T-helper 1 cell treated with Interleukin-12 subunit alpha and Interleukin-12 subunit beta and Interleukin-4 antibody, amounts not matched to agents 30 μg/mL and 1 μg/mL, for 36 hours (primary cell): ENCODE results near the gene ATF2.

ENCODE experiments used
- H3K27ac Mint-ChIP-seq: one replicate; pipeline ENCODE4 v1.8.0; 2021; ENCODE audit warnings: mild to moderate bottlenecking, mixed read lengths
- H3K27me3 Mint-ChIP-seq: one replicate; pipeline ENCODE4 v1.8.0; 2021; ENCODE audit warnings: low read depth, mixed read lengths
- H3K36me3 Mint-ChIP-seq: one replicate; pipeline ENCODE4 v1.8.0; 2021; ENCODE audit warnings: low read depth, mixed read lengths
- H3K4me1 Mint-ChIP-seq: one replicate; pipeline ENCODE4 v1.8.0; 2021; ENCODE audit warnings: low read depth, mixed read lengths
- H3K4me3 Mint-ChIP-seq: one replicate; pipeline ENCODE4 v1.8.0; 2021; ENCODE audit warnings: mild to moderate bottlenecking, moderate library complexity, mixed read lengths
- H3K9me3 Mint-ChIP-seq: one replicate; pipeline ENCODE4 v1.8.0; 2021; ENCODE audit warnings: mixed read lengths

Gene ATF2

DNA sequence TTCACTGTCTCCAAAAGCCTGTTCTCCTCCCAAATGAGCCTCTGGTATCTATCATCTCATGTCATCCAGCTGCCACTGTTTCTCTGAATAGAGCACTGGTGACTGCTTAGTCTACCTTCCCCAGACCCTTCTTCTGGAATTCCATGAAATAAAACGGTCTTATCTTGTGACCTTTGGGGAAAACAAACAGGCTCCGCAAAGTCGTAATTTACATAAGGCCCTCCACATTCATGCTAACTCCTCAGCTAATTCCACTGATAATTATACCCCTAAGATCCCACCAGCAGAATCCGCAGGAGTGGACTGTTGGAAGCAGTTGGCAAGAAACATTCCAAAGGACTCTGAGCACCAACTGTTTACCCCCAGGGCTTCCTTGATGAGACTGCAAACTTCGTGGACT, 129.0 kb downstream of the ATF2 start:
- Mint-ChIP-seq H3K4me1 (peaks cover 2% of the 10 kb centered on the region), H3K9me3 (no peaks in the 10 kb centered on the region), H3K36me3 (no peaks in the 10 kb centered on the region), H3K4me3 (no peak overlapping the region), H3K27ac (no peak overlapping the region), H3K27me3 (no peaks in the 10 kb centered on the region)

DNA sequence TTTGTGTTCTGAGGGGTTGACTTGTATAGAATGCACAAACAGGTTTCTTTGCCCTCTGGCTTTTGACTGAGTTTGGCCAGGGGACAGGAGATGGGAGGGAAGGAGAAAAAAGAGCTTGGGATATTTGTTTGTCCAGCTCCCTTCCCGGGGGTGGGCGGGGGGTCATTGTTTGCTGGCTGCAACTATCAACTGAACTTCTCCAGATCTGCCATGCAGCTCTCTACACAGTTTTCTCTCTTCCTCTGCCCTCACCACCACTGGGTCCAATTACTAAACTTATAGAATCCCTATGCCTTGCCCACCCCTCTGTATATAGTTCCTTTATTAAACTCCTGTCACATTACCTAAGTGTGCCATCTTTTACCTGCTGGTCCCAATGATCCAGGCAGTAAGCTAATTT, 130.1 kb downstream of the ATF2 start:
- no peaks in the 10 kb centered on the region for H3K36me3 Mint-ChIP-seq
- no peak overlapping the region for H3K27ac Mint-ChIP-seq
- no peaks in the 10 kb centered on the region for H3K27me3 Mint-ChIP-seq
- no peaks in the 10 kb centered on the region for H3K9me3 Mint-ChIP-seq
- H3K4me1 Mint-ChIP-seq = peaks cover 2% of the 10 kb centered on the region
- no peak overlapping the region for H3K4me3 Mint-ChIP-seq

DNA sequence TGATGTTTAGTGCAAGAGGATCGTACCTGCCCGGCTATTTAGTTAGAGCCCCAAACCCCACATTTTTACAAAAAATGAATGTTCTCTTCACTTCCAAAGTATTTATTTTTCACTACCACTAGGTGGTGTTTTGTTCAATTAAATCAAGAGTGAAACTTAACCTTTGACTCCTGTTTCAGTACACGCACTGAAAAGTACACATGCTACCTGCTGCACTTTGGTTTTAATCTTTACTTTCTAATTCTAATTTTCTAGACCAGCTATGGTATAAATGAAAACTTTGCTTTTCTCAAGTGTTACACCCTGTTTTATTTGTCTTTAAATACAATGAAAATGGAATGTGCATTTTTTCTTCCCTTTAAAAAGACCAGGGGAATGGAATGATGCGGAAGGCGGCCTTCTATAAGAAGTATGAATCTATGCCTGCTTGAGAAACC, 131.4 kb downstream of the ATF2 start:
- H3K9me3 Mint-ChIP-seq = no peaks in the 10 kb centered on the region
- H3K4me1 Mint-ChIP-seq = peaks cover 2% of the 10 kb centered on the region
- no peaks in the 10 kb centered on the region for H3K36me3 Mint-ChIP-seq
- no peak overlapping the region for H3K27ac Mint-ChIP-seq
- H3K27me3 Mint-ChIP-seq = no peaks in the 10 kb centered on the region
- no peak overlapping the region for H3K4me3 Mint-ChIP-seq

DNA sequence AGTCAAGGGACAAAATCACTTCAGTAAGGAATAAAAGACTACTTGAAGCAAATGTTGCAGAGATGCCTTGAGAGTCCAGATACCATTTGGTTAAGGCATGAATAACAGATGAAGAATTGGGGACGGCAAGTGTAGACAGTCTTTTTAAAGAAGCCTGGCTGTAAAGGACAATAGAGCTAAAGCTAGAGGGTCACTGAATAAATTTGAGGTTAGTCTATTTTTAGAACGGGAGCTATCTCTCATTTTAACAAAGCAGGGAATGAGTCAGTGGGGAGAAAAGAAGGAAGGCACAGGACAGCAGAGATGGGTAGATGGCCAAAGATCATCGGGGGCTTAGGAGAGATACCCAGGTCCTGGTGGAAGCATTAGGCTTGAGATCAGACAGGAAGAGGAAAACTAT, 132.2 kb downstream of the ATF2 start:
- peaks cover 2% of the 10 kb centered on the region for H3K4me1 Mint-ChIP-seq
- no peak overlapping the region for H3K4me3 Mint-ChIP-seq
- no peaks in the 10 kb centered on the region for H3K36me3 Mint-ChIP-seq
- H3K27me3 Mint-ChIP-seq = no peaks in the 10 kb centered on the region
- H3K27ac Mint-ChIP-seq = no peak overlapping the region
- no peaks in the 10 kb centered on the region for H3K9me3 Mint-ChIP-seq

DNA sequence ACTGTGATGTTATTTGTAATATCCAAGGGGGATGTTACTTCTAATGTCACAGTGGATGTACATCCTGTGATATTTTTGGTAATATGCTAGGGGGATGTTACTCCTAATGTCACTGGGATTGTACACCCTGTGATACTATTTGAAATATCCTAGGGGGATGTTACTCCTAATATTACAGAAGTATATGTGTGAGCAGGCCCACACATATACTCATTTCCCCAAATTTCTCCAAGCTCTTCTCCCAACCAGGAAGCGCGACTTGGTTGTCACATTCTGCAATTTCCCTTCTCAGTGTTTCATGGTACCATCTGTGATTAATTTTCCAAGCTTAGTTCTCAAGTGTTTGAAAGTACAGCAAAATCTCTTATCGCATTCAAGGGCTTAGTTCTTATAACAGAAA, 133.3 kb downstream of the ATF2 start:
- Mint-ChIP-seq H3K4me3 (no peak overlapping the region), H3K27me3 (no peaks in the 10 kb centered on the region), H3K4me1 (peaks cover 2% of the 10 kb centered on the region), H3K9me3 (no peaks in the 10 kb centered on the region), H3K36me3 (no peaks in the 10 kb centered on the region), H3K27ac (no peak overlapping the region)

DNA sequence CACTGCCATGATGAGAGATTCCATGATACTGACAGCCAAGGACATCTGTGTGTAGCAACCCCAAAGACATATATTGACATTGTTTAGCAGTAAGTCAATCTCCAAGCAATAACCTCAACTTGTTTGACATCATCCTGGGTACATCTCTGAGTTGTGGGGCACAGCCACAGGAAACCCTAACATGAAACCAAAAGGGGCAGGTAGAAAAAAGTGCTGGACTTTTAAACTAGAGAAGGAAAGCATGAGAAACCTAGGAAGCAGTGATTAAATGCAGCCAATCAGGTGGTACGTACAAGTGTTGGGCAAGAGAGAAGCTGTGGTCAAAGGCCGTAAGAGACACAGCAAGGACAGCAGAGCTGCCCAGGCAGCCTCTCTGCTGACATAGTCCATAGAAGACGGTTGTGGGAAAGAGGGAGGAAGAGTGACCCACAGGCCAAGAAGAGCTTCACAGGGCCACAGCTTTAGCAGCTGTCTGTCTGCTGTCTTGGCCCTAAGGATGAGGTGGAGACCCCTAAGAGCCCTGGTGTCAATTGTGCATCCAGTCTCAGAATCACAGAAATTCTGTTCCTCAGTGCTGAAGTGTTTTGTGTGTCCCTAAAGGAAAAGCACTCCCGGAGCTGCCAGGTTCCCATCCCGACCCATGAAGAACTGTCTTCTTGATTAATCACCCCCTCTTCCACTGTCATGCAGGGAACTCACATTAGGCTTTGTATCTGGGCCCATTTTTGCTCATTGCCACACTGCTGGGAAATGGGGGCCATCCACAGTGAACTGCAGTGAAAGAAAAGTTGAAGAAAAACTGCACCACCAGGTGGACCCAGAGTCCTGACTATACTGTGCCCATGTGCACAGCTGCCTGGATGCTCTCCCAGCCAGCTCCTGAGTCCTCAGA, 137.4 kb downstream of the ATF2 start:
- Mint-ChIP-seq H3K36me3 (no peaks in the 10 kb centered on the region), H3K27ac (no peak overlapping the region), H3K9me3 (no peaks in the 10 kb centered on the region), H3K4me3 (no peak overlapping the region), H3K4me1 (no peaks in the 10 kb centered on the region), H3K27me3 (no peaks in the 10 kb centered on the region)

DNA sequence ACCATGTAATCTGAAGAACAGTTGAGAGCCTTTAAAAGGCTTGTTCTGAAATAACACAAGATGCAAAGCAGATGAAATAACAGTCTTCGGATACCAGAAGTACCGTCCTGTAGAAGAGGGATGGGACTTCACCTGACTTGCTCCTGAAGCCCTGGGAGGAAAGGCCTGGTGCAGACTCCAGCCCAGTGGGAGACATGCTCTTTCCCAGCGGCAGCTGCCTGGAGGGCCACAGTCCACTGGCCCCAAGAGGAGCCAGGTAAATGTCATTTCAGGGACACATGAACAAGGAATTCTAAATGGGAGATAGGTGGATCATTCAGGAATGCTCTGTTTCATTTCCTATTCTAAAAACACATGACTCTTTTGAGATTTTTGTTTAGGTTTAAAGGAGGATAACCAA, 140.2 kb downstream of the ATF2 start:
- Mint-ChIP-seq H3K27ac (no peak overlapping the region), H3K36me3 (no peaks in the 10 kb centered on the region), H3K27me3 (peaks cover 3% of the 10 kb centered on the region), H3K4me3 (no peak overlapping the region), H3K9me3 (no peaks in the 10 kb centered on the region), H3K4me1 (no peaks in the 10 kb centered on the region)

DNA sequence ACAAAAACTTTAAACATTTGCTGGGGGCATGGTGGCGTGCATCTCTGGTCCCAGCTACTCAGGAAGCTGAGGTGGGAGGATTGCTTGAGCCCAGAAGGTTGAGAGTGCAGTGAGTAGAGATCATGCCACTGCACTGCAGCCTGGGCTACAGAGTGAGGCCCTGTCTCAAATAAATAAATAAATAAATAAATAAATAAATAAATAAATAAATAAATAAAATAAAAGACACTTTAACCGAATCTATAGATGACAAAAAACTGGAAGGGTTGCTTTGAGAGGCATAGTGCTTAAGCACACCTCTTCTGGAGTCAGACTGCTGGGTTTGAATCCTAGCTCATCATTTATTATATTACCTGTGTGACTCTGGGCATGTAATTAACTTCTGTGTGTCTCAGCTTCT, 141.6 kb downstream of the ATF2 start:
- no peaks in the 10 kb centered on the region for H3K4me1 Mint-ChIP-seq
- no peaks in the 10 kb centered on the region for H3K9me3 Mint-ChIP-seq
- no peaks in the 10 kb centered on the region for H3K36me3 Mint-ChIP-seq
- H3K27ac Mint-ChIP-seq = no peak overlapping the region
- H3K27me3 Mint-ChIP-seq = peaks cover 4% of the 10 kb centered on the region
- no peak overlapping the region for H3K4me3 Mint-ChIP-seq

DNA sequence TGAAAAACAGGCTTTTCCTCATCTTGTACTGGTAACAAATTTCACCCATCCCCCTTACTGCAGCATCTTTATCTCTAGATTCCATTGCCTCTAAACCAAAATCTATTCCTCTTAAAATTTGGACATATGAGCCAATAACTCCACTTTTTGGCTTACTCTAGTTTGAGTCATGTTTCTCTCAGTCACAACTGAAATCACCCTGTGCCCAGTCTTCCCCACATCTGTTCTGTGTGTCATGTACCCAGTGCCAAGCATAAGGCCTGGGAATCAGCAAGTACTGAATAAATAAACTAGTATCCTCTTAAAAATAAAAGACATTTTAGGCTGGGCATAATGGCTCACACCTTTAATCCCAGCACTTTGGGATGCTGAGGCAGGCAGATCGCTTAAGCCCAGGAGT, 142.1 kb downstream of the ATF2 start:
- Mint-ChIP-seq H3K27me3 (peaks cover 4% of the 10 kb centered on the region), H3K4me3 (no peak overlapping the region), H3K4me1 (no peaks in the 10 kb centered on the region), H3K27ac (no peak overlapping the region), H3K36me3 (no peaks in the 10 kb centered on the region), H3K9me3 (no peaks in the 10 kb centered on the region)

DNA sequence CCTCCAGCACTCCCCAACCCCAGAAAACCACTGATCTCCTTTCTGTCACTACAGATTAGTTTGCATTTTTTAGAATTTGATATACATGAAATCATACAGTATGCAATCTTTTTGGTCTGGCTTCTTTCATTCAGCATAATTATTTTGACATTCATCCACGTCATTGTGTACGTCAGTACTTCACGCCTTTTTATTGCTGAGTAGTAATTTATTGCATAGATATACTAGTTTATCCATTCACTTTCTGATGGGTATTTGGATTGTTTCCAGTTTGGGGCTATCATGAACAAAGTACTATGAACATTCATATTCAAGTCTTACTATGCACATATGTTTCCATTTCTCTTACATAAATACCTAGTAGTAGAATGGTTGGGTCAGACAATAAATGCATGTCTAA, 142.8 kb downstream of the ATF2 start:
- Mint-ChIP-seq H3K4me3 (no peak overlapping the region), H3K9me3 (no peaks in the 10 kb centered on the region)

DNA sequence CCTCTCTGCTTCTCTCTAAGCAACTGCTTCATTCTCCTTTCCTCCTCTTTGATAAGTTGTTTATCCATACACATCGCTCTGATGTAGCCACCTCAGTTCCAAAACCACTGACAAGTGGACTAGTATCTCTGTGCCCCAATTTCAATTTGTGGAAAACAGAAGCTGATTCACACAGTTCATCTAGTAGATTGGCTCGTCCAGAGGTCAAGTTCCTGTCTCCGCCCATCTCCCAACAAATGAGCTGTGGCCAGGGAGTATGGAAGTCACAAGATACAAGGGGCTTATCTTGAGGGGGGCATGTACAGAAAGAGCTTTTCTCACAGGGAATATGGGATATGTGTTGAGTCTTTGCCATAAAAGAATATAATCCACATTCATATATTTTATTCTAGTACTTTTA, 145.1 kb downstream of the ATF2 start:
- Mint-ChIP-seq H3K4me3 (no peak overlapping the region), H3K36me3 (no peaks in the 10 kb centered on the region), H3K27me3 (peaks cover 4% of the 10 kb centered on the region), H3K4me1 (no peaks in the 10 kb centered on the region), H3K27ac (no peak overlapping the region), H3K9me3 (no peaks in the 10 kb centered on the region)

More for the DNA sequence above, 142.8 kb downstream of the ATF2 start:
- Mint-ChIP-seq H3K27ac (no peak overlapping the region), H3K36me3 (no peaks in the 10 kb centered on the region), H3K27me3 (peaks cover 4% of the 10 kb centered on the region), H3K4me1 (no peaks in the 10 kb centered on the region)
